ENCODE results near the gene ZNF319.

- TF ChIP-seq CTCF (IDR thresholded peaks at IDR 0.05; ENCODE audit: poor library complexity, severe bottlenecking) = no peak
- no peak for TF ChIP-seq RAD21 (conservative IDR thresholded peaks at IDR 0.05)
- TF ChIP-seq REST (IDR thresholded peaks at IDR 0.05; ENCODE audit: borderline replicate concordance) = no peak
- no peak for TF ChIP-seq EP300 (conservative IDR thresholded peaks at IDR 0.05; ENCODE audit: poor library complexity, severe bottlenecking)
- no peak for TF ChIP-seq POLR2AphosphoS5 (IDR thresholded peaks at IDR 0.05)
Measured at GRCh38 chr16:57966986-57967385, 33.5 kb downstream of the ZNF319 start.

Data from neural cell (in vitro differentiated cells).